ENCODE measurements around the gene FGA. TPM values are rescaled to one million over a fixed set of nuclear protein-coding genes. Genes with fewer than 3 reads are reported as not detected.

Gene FGA
- total and polyA plus RNA-seq, 7 experiments from 2014 or later, result not detected

DNA sequence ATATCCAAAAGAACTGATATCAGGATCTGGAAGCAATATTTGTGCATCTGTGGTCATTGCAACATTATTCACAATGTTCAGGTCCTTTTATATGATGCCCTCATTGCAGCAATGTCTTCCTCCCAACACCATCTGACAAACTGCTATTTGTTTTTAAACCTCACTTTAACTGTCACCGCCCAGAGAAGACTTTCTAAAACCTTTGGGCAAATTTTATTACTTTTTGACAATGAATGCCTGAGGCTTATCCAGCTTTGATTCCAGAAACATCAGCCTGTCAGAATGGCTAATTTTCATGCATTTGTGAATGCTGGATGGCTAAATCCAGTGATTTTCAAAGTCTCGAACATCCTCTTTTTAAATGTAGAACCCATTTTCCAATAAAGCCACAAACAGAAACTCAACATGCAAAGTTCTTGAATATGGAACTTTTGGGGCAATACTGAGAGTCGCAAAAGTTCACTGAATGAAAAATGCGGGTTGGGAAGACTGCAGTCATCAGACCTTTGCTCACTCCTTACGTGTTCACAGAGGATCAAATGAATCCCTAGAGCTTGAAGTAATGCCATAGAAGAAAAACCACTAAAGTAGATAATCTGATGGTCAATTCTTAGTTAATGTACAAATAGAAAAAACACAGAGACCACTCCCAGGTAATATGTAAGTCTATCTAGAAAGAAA lies 17.2 kb downstream of the FGA start:
- Histone ChIP-seq H3K4me3 (ENCODE audit: low read length) (no peak overlapping the region), H3K27ac (ENCODE audit: low read depth, low read length) (no peak overlapping the region), H3K4me1 (ENCODE audit: control insufficient read depth in 2 of 2, insufficient read depth in 2 of 2, low read length in 2 of 2) (no peaks in the 10 kb centered on the region), H3K27me3 (ENCODE audit: control insufficient read depth in 2 of 2, insufficient read depth in 2 of 2, low read length in 2 of 2) (peaks cover 0 to 4% of the 10 kb centered on the region in 2 donors), H3K36me3 (ENCODE audit: control insufficient read depth in 2 of 3, insufficient read depth in 3 of 3, low read length in 3 of 3) (no peaks in the 10 kb centered on the region), H3K9me3 (ENCODE audit: control insufficient read depth in 2 of 3, low read length in 3 of 3) (no peaks in the 10 kb centered on the region)
- Mint-ChIP-seq H3K4me1 (no peaks in the 10 kb centered on the region), H3K36me3 (no peaks in the 10 kb centered on the region), H3K27ac (no peak overlapping the region), H3K27me3 (peaks cover 4 to 26% (median 13%) of the 10 kb centered on the region in 5 donors), H3K9me3 (peaks cover 0 to 2% (median 0%) of the 10 kb centered on the region in 11 donors), H3K4me3 (no peak overlapping the region)
- ATAC-seq (no peak), DNase-seq (no peak)
- ChIA-PET POLR2A (no interaction called here), CTCF (no interaction called here)
- intact Hi-C loops (cut with micrococcal nuclease), result no loop called here

GRCh38 chr4:154569584-154569983 lies 21.0 kb downstream of the FGA start:
- CTCF ChIA-PET, result interaction anchor here (1.0 kb wide), 1 partner anchor 11 kb away, joined by 4 read pairs; no protein-coding TSS in a partner anchor
- H3K9me3 Mint-ChIP-seq, result no peaks in the 10 kb centered on the region
- DNase-seq, result no peak
- H3K4me1 ChIP-seq (ENCODE audit: control insufficient read depth in 2 of 2, insufficient read depth in 2 of 2, low read length in 2 of 2), result no peaks in the 10 kb centered on the region
- H3K9me3 ChIP-seq (ENCODE audit: control insufficient read depth in 2 of 3, low read length in 3 of 3), result no peaks in the 10 kb centered on the region
- H3K4me3 Mint-ChIP-seq, result no peak overlapping the region
- H3K4me1 Mint-ChIP-seq, result no peaks in the 10 kb centered on the region
- POLR2A ChIA-PET, result interaction anchor here (0.6 kb wide), 1 partner anchor 1604 kb away, joined by 3 read pairs; no protein-coding TSS in a partner anchor
- H3K27me3 ChIP-seq (ENCODE audit: control insufficient read depth in 2 of 2, insufficient read depth in 2 of 2, low read length in 2 of 2), result no peaks in the 10 kb centered on the region
- no peak overlapping the region for H3K27ac Mint-ChIP-seq
- ATAC-seq, result no peak
- no peak overlapping the region for H3K27ac ChIP-seq (ENCODE audit: low read depth, low read length)
- no peaks in the 10 kb centered on the region for H3K36me3 Mint-ChIP-seq
- intact Hi-C loops (cut with micrococcal nuclease), result no loop called here
- H3K36me3 ChIP-seq (ENCODE audit: control insufficient read depth in 2 of 3, insufficient read depth in 3 of 3, low read length in 3 of 3), result no peaks in the 10 kb centered on the region
- H3K4me3 ChIP-seq (ENCODE audit: low read length), result no peak overlapping the region
- H3K27me3 Mint-ChIP-seq, result peaks cover 0 to 18% (median 9%) of the 10 kb centered on the region in 5 donors

- intact Hi-C loops (cut with micrococcal nuclease), result no loop called here
- Histone ChIP-seq H3K4me3 (ENCODE audit: low read length) (no peak overlapping the region), H3K36me3 (ENCODE audit: control insufficient read depth in 2 of 3, insufficient read depth in 3 of 3, low read length in 3 of 3) (no peaks in the 10 kb centered on the region), H3K4me1 (ENCODE audit: control insufficient read depth in 2 of 2, insufficient read depth in 2 of 2, low read length in 2 of 2) (no peaks in the 10 kb centered on the region), H3K27me3 (ENCODE audit: control insufficient read depth in 2 of 2, insufficient read depth in 2 of 2, low read length in 2 of 2) (no peaks in the 10 kb centered on the region), H3K27ac (ENCODE audit: low read depth, low read length) (no peak overlapping the region), H3K9me3 (ENCODE audit: control insufficient read depth in 2 of 3, low read length in 3 of 3) (no peaks in the 10 kb centered on the region)
- Mint-ChIP-seq H3K36me3 (no peaks in the 10 kb centered on the region), H3K4me3 (no peak overlapping the region), H3K4me1 (no peaks in the 10 kb centered on the region), H3K27me3 (peaks cover 0 to 18% (median 9%) of the 10 kb centered on the region in 5 donors), H3K27ac (no peak overlapping the region), H3K9me3 (no peaks in the 10 kb centered on the region)
- no peak for DNase-seq
- no peak for ATAC-seq
- CTCF ChIA-PET, result interaction anchor here (1.0 to 1.4 kb wide), 2 partner anchors 10 to 11 kb away, joined by 3 to 4 read pairs; no protein-coding TSS in a partner anchor
- POLR2A ChIA-PET, result no interaction called here
These were observed 21.5 kb downstream of the FGA start for GRCh38 chr4:154569028-154569427.

DNA sequence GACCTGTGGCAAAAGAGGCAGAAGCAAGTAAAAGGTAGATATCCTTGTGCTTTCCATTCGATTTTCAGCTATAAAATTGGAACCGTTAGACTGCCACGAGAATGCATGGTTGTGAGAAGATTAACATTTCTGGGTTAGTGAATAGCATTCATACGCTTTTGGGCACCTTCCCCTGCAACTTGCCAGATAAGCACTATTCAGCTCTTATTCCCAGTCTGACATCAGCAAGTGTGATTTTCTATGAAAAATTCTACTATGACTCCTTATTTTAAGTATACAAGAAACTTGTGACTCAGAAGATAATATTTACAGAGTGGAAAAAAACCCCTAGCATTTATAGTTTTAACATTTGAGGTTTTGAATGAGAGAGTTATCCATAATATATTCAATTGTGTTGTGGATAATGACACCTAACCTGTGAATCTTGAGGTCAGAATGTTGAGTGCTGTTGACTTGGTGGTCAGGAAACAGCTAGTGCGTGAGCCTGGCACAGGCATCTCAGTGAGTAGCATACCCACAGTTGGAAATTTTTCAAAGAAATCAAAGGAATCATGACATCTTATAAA lies 23.8 kb downstream of the FGA start:
- H3K4me3 ChIP-seq (ENCODE audit: low read length), result no peak overlapping the region
- no peak overlapping the region for H3K27ac Mint-ChIP-seq
- ChIA-PET POLR2A (no interaction called here), CTCF (interaction anchor here (0.6 kb wide), 1 partner anchor 1220 kb away, joined by 3 read pairs; no protein-coding TSS in a partner anchor)
- peaks cover 4 to 25% (median 9%) of the 10 kb centered on the region in 5 donors for H3K27me3 Mint-ChIP-seq
- intact Hi-C loops (cut with micrococcal nuclease), result no loop called here
- DNase-seq (no peak), ATAC-seq (no peak)
- no peaks in the 10 kb centered on the region for H3K9me3 ChIP-seq (ENCODE audit: control insufficient read depth in 2 of 3, low read length in 3 of 3)
- no peaks in the 10 kb centered on the region for H3K4me1 Mint-ChIP-seq
- no peaks in the 10 kb centered on the region for H3K36me3 ChIP-seq (ENCODE audit: control insufficient read depth in 2 of 3, insufficient read depth in 3 of 3, low read length in 3 of 3)
- no peaks in the 10 kb centered on the region for H3K36me3 Mint-ChIP-seq
- H3K27me3 ChIP-seq (ENCODE audit: control insufficient read depth in 2 of 2, insufficient read depth in 2 of 2, low read length in 2 of 2), result no peaks in the 10 kb centered on the region
- H3K27ac ChIP-seq (ENCODE audit: low read depth, low read length), result no peak overlapping the region
- H3K9me3 Mint-ChIP-seq, result no peaks in the 10 kb centered on the region
- no peak overlapping the region for H3K4me3 Mint-ChIP-seq
- H3K4me1 ChIP-seq (ENCODE audit: control insufficient read depth in 2 of 2, insufficient read depth in 2 of 2, low read length in 2 of 2), result no peaks in the 10 kb centered on the region

- no peaks in the 10 kb centered on the region for H3K27me3 ChIP-seq (ENCODE audit: control insufficient read depth in 2 of 2, insufficient read depth in 2 of 2, low read length in 2 of 2)
- Mint-ChIP-seq H3K4me1 (no peaks in the 10 kb centered on the region), H3K36me3 (no peaks in the 10 kb centered on the region), H3K27me3 (peaks cover 4 to 20% (median 13%) of the 10 kb centered on the region in 5 donors), H3K9me3 (no peaks in the 10 kb centered on the region), H3K4me3 (no peak overlapping the region), H3K27ac (no peak overlapping the region)
- intact Hi-C loops (cut with micrococcal nuclease), result no loop called here
- H3K9me3 ChIP-seq (ENCODE audit: control insufficient read depth in 2 of 3, low read length in 3 of 3), result no peaks in the 10 kb centered on the region
- ChIA-PET POLR2A (no interaction called here), CTCF (no interaction called here)
- H3K4me3 ChIP-seq (ENCODE audit: low read length), result no peak overlapping the region
- H3K4me1 ChIP-seq (ENCODE audit: control insufficient read depth in 2 of 2, insufficient read depth in 2 of 2, low read length in 2 of 2), result no peaks in the 10 kb centered on the region
- DNase-seq, result no peak
- H3K27ac ChIP-seq (ENCODE audit: low read depth, low read length), result no peak overlapping the region
- no peaks in the 10 kb centered on the region for H3K36me3 ChIP-seq (ENCODE audit: control insufficient read depth in 2 of 3, insufficient read depth in 3 of 3, low read length in 3 of 3)
- no peak for ATAC-seq
These were observed 24.8 kb downstream of the FGA start for GRCh38 chr4:154565704-154566103.

- Histone ChIP-seq H3K9me3 (ENCODE audit: control insufficient read depth in 2 of 3, low read length in 3 of 3) (no peaks in the 10 kb centered on the region), H3K4me3 (ENCODE audit: low read length) (no peak overlapping the region)
- CTCF ChIA-PET, result no interaction called here
These were observed 26.2 kb downstream of the FGA start for GRCh38 chr4:154564311-154564710.

More at GRCh38 chr4:154564311-154564710, 26.2 kb downstream of the FGA start:
- Mint-ChIP-seq H3K9me3 (no peaks in the 10 kb centered on the region), H3K4me1 (peaks cover 0 to 4% (median 0%) of the 10 kb centered on the region in 7 donors), H3K27me3 (peaks cover 4 to 22% (median 18%) of the 10 kb centered on the region in 5 donors), H3K36me3 (no peaks in the 10 kb centered on the region), H3K4me3 (no peak overlapping the region), H3K27ac (no peak overlapping the region)
- H3K4me1 ChIP-seq (ENCODE audit: control insufficient read depth in 2 of 2, insufficient read depth in 2 of 2, low read length in 2 of 2), result no peaks in the 10 kb centered on the region
- no peak overlapping the region for H3K27ac ChIP-seq (ENCODE audit: low read depth, low read length)
- no peaks in the 10 kb centered on the region for H3K36me3 ChIP-seq (ENCODE audit: control insufficient read depth in 2 of 3, insufficient read depth in 3 of 3, low read length in 3 of 3)
- H3K27me3 ChIP-seq (ENCODE audit: control insufficient read depth in 2 of 2, insufficient read depth in 2 of 2, low read length in 2 of 2), result no peaks in the 10 kb centered on the region
- ATAC-seq (no peak), DNase-seq (no peak)
- intact Hi-C loops (cut with micrococcal nuclease), result no loop called here
- POLR2A ChIA-PET, result no interaction called here

All from naive thymus-derived CD4-positive, alpha-beta T cell (primary cell).